ENCODE measurements around the gene NTM.

The NTM gene

DNA sequence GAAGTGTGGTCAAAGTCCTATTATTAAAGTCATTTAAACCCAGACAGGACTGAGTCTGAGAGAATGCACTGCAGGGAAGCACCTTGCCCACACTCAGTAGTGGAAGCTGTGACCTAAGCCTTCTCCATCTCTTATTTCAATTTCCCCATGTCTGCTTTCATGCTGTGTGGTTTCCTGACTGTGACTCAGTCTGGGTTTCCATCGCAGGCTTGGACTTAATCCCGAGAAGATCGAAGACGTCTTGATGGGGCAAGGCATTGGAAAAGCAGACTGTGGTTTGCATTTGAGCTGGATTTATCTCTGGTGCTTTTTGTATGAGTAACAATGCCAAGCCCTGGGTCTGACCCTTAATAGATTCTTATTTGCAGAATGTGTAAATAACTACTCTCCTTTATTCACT, 238.9 kb downstream of the NTM start:
- peak; percentile 86 for DNase-seq

GRCh38 chr11:131609921-131610320, 239.5 kb downstream of the NTM start:
- no peak for DNase-seq

- DNase-seq: no peak
These were observed 240.9 kb downstream of the NTM start for GRCh38 chr11:131611322-131611721.

DNA sequence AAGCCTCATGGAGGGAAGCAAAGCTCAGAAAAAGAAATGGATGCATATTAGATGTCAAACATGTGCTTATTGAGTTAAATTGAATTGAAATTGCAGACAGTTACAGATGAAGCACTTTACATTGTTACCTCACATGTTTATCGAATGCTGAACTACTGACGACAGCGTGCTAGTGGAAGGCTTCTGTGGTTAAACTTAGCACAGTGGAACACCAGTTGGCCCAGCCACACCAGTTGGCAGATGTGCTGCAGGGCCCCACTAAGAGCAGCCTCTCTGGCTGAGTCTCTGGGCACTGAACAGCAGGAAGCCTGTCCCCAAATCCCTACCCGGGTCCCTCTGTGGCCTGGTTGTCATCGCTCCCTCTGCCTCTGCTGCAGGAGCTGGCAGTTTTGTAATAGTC, 242.1 kb downstream of the NTM start:
- DNase-seq: peak; percentile 27

DNA sequence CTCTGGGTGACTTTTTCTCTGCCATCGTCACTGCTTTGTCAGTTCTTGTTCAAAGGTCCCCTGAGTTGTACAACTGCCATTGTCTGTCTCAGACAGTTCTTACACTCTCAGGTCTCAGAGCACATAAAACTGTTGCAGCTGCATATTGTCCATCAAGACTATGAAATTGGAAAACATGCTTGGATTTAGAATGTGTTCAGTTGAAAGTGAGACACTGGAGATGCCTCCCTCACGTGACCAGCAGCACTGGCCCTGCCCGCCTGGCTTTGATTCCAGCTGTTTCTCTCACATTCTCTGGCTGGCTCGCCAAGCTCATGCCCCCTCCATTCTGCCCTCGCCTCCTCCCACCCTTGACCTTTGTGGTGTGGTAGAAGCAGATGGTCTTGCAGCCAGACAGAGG, 244.2 kb downstream of the NTM start:
- DNase-seq: no peak

DNA sequence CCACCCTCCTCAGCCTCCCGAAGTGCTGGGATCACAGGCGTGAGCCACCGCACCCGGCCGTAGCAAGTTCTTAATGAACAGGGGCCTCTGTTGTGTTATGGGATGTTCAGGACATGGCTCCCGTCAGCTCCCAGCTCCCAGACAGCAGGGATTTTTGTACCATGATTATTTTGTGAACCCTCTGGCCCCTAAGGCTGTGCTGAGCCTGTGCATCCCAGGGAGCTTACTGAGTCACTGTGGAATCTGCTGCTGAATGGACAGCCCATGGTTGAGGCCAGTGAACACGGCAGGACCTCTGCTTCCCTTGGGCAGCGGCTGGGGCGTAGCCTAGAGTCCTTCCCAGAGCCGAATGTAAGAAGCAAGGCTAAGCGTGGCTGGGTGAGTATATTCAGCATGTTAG, 245.2 kb downstream of the NTM start:
- no peak for DNase-seq

DNA sequence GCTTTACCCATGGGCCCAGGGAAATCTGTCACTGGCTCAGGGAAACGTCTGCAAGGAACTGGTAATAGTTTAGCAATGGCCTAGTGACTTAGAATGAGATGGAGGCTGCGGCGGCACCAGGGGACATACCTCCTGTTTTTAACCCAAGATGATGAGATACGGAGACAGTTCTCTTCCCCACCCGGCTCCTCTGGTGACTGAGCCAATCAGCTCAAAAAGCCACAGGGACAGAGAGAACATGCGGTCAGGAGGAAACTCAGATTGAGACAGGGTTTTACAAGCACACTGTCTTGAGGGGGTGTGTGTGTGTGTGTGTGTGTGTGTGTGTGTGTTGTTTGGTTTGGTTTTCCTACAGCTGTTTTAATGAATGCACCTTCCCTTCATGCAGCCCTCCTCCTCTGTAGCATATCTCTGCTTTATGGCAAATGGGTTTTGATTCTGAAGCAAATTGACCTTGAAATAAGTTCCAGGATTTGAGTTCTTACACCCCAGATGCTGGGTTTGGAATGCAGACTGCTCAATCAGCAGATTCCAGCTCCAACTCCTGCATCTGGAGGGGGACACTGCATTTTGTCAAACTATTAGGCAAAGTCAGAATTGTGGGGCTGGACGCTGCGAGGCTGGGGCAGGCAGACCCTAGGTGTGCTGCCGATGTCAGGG, 246.2 kb downstream of the NTM start:
- peak; percentile 53 for DNase-seq

- peak; percentile 3 for DNase-seq
These were observed 247.8 kb downstream of the NTM start for GRCh38 chr11:131618201-131618600.

DNA sequence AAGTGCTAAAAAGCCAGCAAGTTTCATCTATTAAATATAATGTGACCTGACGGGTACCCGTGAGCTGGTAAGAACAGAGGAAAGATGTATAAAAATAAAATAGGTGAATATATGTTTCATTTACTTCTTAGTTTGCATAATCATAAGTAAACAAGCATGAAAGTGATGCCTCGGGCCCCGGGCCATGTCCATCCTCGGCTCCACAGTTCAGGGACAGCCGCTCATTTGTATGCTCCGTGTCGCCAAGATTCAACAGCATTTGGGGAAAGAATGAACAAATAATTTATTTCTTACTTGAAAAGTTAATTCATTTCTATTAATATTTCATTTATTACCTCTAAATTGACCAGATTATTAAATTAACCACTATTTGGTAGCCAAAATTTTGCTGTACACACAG, 251.8 kb downstream of the NTM start:
- DNase-seq: no peak

- no peak for DNase-seq
These were observed 254.1 kb downstream of the NTM start for GRCh38 chr11:131624531-131624930.

DNA sequence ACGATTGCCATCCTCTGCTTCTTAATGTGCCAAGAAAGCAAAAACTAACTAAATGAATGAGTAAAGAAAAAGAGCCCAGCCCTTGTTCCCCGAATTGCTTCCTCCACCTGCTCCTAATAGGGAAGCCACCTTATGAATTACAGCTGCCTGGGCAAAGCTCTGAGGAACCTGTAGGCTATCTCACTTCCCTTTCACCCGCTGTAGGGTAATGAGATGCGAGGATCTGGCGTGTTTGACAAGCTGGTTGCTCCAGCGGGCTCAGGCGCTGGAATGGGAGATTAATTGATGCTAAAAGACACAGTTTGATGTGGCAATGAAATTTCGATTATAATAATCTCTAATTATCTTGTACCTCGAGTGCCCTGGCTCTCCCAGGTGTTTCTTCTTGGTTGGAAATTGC, 256.4 kb downstream of the NTM start:
- DNase-seq: no peak

- DNase-seq: no peak
These were observed 258.3 kb downstream of the NTM start for GRCh38 chr11:131628739-131629138.

- DNase-seq: no peak
These were observed 259.6 kb downstream of the NTM start for GRCh38 chr11:131629925-131630540.

DNA sequence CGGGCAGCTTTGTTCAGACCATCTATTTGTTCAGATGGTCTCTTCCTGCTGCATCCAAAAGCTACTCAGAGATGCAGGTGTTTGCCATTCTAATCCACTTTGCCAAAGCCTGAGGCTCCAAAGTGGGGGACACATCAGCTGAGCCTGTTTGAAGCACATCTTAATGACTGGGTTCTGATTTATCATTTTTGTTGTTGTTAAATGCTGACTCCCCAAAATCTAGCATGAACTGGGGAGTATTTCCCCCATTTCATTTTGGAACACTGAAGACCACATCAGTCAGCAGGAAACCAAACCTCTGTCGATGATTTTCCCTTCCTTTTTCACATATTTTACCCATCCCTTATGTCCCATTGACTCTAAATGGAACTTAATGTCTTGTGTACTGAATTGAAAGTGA, 262.6 kb downstream of the NTM start:
- DNase-seq: no peak

DNA sequence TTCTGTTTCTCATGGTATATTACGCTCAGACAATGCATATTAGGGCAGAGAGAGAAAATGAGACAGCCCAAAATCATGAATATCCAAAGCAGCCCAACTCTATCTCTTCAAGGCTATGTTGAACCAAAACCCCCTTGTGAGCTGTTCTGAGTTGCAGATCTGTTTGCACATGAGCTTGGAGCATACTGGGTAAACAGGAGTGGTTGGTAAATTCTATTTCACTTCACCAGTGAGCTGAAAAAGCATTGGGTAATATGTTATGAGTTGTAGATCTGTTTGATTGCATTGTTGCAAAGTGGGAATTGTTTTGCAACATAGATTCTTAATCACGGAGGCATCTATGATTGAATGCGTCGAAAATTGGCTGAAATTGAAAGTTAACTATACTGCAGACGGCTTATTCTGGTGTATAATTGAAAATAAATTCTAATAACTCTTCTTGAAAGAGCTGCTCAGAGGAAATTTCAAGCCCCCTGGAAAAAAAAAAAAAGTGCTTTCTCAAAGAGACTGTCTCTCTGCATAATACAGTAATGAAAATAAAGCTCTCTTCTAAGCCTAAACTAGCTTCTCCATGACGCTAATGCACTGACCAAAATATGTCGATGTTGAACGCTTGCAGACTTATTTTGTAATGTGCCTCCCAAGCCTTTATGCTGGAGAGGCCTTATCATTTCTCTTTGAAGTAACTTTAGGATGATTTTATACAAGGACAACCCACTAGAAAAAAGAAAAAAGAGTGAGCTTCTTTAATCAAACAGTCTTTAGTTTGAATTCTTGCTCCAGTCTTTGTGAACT, 263.7 kb downstream of the NTM start:
- DNase-seq: no peak

DNA sequence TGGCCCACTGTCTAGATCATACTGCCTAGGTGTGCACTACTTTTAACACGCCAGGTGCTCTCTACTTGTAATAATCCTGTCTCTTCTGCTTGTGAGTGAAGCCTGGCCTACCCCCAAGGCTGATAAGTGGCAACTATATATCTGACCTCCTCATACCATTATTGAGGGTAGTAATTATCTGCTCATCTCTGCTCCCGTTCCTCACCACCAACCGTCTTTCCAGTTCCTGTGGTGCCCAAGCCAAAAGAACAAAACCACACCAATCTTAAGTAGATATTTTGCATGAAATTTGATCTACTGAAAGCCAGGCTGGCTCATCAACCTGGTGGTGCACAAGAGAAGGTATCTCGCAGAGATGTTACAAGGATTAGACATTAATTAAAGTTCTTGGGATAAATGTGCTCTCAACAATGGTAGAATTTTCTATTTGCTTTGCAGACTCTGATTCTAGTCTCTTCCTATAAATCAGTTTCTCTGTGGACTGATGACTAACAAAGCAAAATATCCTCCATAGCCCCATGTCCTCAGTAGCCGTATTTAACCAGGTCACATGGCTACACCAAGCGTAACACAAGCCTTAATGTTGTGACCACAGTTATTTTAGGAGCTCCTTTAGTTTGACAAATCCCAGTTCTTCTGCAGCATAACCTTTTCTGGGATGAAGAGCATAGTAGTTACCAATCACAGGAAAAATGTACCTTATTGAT, 267.2 kb downstream of the NTM start:
- DNase-seq: no peak

DNA sequence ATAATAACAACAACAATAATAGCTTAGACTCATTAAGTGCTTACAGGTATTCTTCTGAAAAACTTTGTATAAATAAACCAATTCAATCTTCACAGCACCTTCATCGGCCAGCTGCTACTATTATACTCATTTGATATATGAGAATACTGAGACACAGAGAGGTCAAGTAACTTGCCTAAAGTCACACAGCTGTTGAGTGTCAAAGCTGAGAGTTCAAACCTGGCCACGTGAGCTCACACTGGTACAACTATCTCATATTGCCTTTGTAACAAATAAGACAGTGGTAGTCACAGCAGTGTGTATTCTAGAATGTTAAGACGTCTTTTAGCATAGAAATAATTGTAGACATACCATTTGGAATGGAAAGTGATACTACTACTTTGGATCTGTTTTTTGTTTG, 268.5 kb downstream of the NTM start:
- DNase-seq: no peak

DNA sequence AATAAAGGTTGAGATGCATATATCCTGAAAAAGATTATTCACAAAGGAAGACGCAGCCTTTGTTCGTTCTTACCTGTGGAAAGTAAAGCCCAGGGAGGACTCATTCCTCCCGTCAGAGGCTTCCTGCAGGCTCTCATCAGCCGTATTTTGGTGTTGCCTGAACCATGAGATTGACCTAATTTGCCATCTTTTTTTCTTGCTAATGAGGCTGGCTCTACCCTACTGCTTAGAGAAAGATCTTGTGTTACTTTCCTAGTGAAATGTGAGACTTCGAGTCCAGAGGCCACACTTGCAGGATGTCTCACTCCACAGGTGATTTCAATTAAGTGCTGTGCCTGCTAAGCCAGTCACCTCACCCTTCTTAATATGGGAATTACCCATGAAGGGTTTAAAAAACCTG, 269.9 kb downstream of the NTM start:
- DNase-seq: no peak

- DNase-seq: no peak
These were observed 272.5 kb downstream of the NTM start for GRCh38 chr11:131642756-131643531.

DNA sequence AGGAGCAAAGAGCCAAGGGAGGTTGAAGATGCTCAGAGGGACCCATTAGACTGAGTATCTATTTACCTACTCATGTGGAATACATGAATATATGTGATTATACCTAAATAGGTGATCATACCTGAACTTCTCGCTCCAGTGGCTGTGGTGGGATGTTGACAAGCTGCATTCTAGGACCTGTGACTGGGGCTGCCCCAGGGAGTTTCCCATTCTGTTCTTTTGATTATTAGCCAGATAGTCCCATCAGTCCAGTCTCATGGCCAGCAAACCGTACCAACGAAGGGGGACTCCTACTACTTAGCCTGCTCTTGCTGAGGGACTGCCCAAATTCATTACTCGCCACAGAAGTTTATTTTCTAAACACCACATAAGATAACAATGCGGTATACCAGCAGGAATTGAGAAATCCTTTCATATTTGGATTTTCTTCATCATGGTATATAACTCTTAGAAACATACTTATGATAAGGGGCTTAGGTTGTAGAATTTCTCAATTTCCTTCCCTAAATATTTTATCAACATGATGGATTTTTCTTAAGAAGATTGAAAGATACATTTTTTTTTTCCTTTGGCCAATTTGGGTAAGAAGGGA, 273.9 kb downstream of the NTM start:
- no peak for DNase-seq

DNA sequence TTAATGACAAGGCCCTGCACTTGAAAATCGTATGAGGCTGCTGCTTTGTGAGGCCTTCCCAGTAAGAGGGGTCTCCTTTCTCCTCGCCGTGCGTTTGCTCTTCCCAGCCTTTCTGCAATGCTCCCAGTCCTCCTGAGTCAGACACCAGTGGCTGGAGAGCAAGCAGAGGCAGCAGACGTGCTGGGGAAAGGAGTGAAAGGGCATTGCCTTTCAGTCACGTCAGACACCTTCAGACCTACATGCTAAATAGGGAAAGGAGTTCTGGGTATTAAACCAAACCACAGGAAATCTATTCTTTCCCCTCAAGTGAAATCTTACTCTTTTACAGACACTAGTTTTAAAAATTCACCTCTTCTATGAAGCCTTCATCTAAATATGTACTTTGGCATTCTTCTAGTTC, 274.8 kb downstream of the NTM start:
- DNase-seq: no peak

GRCh38 chr11:131649856-131650255, 279.4 kb downstream of the NTM start:
- DNase-seq: no peak
